ENCODE results near the gene FOXO3.

DNA sequence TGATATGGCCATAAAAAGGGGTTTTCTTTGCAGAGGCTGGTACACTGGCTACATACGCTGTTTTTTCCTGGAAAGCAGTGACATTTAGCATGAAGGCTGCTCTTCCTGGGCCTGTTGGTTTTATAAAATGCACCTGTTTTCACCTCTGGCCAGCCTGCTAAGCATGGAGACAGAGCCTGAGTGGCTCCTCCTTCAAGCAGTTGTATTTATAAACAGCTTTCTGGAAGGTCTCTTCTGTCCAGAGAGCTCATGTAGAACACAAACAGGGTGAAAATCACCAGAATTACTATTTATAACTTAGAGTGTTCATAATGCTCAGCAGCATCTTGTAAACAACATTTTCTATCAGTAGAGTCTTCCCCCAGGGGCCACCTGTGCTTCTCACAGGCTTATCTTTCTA, 109.0 kb downstream of the FOXO3 start:
- TF ChIP-seq, protein P1, sequence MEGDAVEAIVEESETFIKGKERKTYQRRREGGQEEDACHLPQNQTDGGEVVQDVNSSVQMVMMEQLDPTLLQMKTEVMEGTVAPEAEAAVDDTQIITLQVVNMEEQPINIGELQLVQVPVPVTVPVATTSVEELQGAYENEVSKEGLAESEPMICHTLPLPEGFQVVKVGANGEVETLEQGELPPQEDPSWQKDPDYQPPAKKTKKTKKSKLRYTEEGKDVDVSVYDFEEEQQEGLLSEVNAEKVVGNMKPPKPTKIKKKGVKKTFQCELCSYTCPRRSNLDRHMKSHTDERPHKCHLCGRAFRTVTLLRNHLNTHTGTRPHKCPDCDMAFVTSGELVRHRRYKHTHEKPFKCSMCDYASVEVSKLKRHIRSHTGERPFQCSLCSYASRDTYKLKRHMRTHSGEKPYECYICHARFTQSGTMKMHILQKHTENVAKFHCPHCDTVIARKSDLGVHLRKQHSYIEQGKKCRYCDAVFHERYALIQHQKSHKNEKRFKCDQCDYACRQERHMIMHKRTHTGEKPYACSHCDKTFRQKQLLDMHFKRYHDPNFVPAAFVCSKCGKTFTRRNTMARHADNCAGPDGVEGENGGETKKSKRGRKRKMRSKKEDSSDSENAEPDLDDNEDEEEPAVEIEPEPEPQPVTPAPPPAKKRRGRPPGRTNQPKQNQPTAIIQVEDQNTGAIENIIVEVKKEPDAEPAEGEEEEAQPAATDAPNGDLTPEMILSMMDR (IDR thresholded peaks at IDR 0.05) = no peak
- TF ChIP-seq POLR2A (IDR thresholded peaks at IDR 0.05) = no peak
